ENCODE data around the gene RAB22A. TPM values are rescaled to one million over a fixed set of nuclear protein-coding genes. Genes with fewer than 3 reads are reported as not detected.

RAB22A gene
- total and polyA plus RNA-seq, 9 of the 15 experiments (the other 6 are each of a cell fraction or from before 2014, with no cell fraction given): 1.1 to 8.0 (median 6.7) TPM

DNA sequence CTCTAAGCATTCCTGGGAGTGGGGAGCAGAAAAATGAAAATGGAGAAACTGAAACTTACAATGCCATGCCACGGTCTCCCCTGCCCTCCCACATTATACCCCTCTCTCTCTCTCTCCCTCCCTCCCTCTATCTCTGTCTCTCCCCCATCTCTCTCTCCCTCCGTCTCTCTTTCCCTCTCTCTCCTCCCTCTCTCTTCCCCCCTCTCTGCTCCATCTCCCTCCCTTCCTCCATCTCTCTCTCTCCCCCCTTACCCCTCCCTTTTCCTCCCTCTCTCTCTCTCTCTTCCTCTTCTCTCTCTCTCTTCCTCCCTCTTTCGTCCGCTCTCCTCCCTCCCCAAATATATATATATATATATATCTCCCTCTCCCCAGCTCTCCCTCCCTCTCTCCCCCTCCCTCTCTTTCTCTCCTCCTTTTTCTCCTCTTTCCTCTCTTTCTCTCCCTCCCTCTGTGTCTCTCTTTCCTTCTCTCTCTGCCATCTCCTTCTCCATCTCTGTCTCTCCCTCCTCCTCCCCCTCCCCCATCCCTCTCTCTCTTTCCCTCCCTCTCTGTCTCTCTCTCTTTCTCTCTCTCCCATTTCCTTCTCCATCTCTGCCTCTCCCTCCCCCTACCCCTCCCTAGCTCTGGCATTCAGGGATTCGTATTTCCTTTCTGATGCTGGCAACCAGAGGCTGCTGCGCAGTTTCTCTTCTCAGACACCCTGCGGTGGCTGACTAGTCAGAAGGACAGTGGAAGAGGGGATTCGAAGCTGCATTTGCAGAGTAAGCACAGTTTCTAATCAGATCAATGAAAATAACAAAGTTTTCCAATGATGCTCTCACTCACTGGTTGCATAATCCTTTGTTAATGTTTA lies 65.6 kb downstream of the RAB22A start:
- Histone ChIP-seq H3K27me3 (ENCODE audit: control insufficient read depth in 2 of 2, insufficient read depth in 2 of 2, low read length in 2 of 2) (no peaks in the 10 kb centered on the region), H3K4me3 (no peak overlapping the region), H3K9me1 (ENCODE audit: control insufficient read depth, insufficient read depth, low read length) (no peaks in the 10 kb centered on the region), H3K36me3 (ENCODE audit: control insufficient read depth, insufficient read depth, low read length) (no peaks in the 10 kb centered on the region), H3K27ac (ENCODE audit: extremely low read depth, low read depth, low read length) (peak overlapping the region; percentile 65; the same call in 2 of the 3 replicates), H3K9ac (ENCODE audit: insufficient read depth in 1 of 2, low read depth in 2 of 2, low read length in 2 of 2) (peak overlapping the region in 1 of 2 experiments; percentile 45; a peak in 1 of 4 replicates), H4K20me1 (replicated peaks; ENCODE audit: control insufficient read depth, insufficient read depth, low read length) (no peaks in the 10 kb centered on the region), H3K9me3 (replicated peaks; ENCODE audit: control insufficient read depth, insufficient read depth, low read depth, low read length) (no peaks in the 10 kb centered on the region), H2AFZ (ENCODE audit: low read depth, low read length) (peak overlapping the region; percentile 96), H3K4me2 (ENCODE audit: insufficient read depth, low read length) (peak overlapping the region; percentile 64), H3K79me2 (ENCODE audit: control insufficient read depth, insufficient read depth, low read length) (no peaks in the 10 kb centered on the region), H3K4me1 (replicated peaks in 1 of 2; ENCODE audit: control insufficient read depth in 2 of 2, insufficient read depth in 2 of 2, low read length in 2 of 2) (peaks cover 8 to 12% of the 10 kb centered on the region in 2 experiments)
- intact Hi-C loops (cut with micrococcal nuclease) (loop anchor here (5.0 kb wide), 2 partner anchors 68 to 138 kb away; partner anchors contain the start of gene RAB22A), in situ Hi-C loops (cut with MboI) (no loop called here)
- DNase-seq (ENCODE audit: extremely low read depth in 1 of 4, low spot score in 3 of 4) (no peak), FAIRE-seq (no peak), ATAC-seq (no peak)
- ChIA-PET POLR2A (interaction anchor here (0.7 to 1.4 kb wide), 2 partner anchors 14 to 17 kb away, joined by 3 to 4 read pairs; no protein-coding TSS in a partner anchor), CTCF (ENCODE audit: low intra/inter-chr PET ratio) (no interaction called here)
- WGBS (ENCODE audit: insufficient coverage, low coverage, missing lambda C conversion rate): 49% methylated on average over 6 of the region's 8 CpGs
- no TSS peak for BruUV-seq (replicated peaks)
- TF ChIP-seq, protein P1, sequence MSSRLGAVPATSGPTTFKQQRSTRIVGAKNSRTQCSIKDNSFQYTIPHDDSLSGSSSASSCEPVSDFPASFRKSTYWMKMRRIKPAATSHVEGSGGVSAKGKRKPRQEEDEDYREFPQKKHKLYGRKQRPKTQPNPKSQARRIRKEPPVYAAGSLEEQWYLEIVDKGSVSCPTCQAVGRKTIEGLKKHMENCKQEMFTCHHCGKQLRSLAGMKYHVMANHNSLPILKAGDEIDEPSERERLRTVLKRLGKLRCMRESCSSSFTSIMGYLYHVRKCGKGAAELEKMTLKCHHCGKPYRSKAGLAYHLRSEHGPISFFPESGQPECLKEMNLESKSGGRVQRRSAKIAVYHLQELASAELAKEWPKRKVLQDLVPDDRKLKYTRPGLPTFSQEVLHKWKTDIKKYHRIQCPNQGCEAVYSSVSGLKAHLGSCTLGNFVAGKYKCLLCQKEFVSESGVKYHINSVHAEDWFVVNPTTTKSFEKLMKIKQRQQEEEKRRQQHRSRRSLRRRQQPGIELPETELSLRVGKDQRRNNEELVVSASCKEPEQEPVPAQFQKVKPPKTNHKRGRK (tag; IDR thresholded peaks at IDR 0.05): peak; percentile 87
- TF ChIP-seq TEAD1 (CRISPR knock-in tag; IDR thresholded peaks at IDR 0.05) (0 out of 4 replicates have a peak, but pooled peaks of 1 of the 2 experiments have one; percentile 7), E2F6 (IDR thresholded peaks at IDR 0.05; ENCODE audit: borderline replicate concordance in 1 of 2, extremely low read depth in 1 of 2, insufficient read depth in 1 of 2, insufficient read length in 1 of 2, low read depth in 1 of 2, low read length in 1 of 2, poor library complexity in 1 of 2, severe bottlenecking in 1 of 2) (no peak), KDM1A (IDR thresholded peaks at IDR 0.05) (peak in 1 of 2 experiments; percentile 64; a peak in 1 of 4 replicates), SMAD1 (IDR thresholded peaks at IDR 0.05; ENCODE audit: low read depth, low read length, partially characterized antibody) (no peak), VEZF1 (CRISPR knock-in tag; IDR thresholded peaks at IDR 0.05) (peak; percentile 36; the same call in 1 of the 2 replicates), ARNT (IDR thresholded peaks at IDR 0.05) (no peak), ZNF766 (CRISPR knock-in tag; conservative IDR thresholded peaks at IDR 0.05) (0 out of 2 replicates have a peak, but pooled peaks have one; percentile 3)
- TF ChIP-seq, protein P2, sequence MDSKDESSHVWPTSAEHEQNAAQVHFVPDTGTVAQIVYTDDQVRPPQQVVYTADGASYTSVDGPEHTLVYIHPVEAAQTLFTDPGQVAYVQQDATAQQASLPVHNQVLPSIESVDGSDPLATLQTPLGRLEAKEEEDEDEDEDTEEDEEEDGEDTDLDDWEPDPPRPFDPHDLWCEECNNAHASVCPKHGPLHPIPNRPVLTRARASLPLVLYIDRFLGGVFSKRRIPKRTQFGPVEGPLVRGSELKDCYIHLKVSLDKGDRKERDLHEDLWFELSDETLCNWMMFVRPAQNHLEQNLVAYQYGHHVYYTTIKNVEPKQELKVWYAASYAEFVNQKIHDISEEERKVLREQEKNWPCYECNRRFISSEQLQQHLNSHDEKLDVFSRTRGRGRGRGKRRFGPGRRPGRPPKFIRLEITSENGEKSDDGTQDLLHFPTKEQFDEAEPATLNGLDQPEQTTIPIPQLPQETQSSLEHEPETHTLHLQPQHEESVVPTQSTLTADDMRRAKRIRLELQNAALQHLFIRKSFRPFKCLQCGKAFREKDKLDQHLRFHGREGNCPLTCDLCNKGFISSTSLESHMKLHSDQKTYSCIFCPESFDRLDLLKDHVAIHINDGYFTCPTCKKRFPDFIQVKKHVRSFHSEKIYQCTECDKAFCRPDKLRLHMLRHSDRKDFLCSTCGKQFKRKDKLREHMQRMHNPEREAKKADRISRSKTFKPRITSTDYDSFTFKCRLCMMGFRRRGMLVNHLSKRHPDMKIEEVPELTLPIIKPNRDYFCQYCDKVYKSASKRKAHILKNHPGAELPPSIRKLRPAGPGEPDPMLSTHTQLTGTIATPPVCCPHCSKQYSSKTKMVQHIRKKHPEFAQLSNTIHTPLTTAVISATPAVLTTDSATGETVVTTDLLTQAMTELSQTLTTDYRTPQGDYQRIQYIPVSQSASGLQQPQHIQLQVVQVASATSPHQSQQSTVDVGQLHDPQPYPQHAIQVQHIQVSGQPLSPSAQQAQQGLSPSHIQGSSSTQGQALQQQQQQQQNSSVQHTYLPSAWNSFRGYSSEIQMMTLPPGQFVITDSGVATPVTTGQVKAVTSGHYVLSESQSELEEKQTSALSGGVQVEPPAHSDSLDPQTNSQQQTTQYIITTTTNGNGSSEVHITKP (IDR thresholded peaks at IDR 0.05; ENCODE audit: partially characterized antibody): peak; percentile 62
- TF ChIP-seq, protein P3, sequence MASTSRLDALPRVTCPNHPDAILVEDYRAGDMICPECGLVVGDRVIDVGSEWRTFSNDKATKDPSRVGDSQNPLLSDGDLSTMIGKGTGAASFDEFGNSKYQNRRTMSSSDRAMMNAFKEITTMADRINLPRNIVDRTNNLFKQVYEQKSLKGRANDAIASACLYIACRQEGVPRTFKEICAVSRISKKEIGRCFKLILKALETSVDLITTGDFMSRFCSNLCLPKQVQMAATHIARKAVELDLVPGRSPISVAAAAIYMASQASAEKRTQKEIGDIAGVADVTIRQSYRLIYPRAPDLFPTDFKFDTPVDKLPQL (IDR thresholded peaks at IDR 0.05; ENCODE audit: extremely low read depth, insufficient read length): no peak
